Myocyte (in vitro differentiated cells): Measurements from ENCODE around the gene MTFMT. TPM values are rescaled to one million over a fixed set of nuclear protein-coding genes. Genes with fewer than 3 reads are reported as not detected.
A peak's percentile ranks its signal among the peaks of the same experiment; 100 is the strongest.
"Not testable (repeated sequence)": the region's sequence is repeated elsewhere in the genome, so short reads cannot be mapped to it uniquely, and the experiment has no call there.

Experiments
- DNase-seq: peaks from one replicate; pipeline ENCODE4 v3.0.0-alpha.2; 2012; ENCODE audit warnings: low read depth
- total RNA-seq: library from RNA; depleted of rRNA; stranded (reverse); fragments of >200 nt; gene quantifications from 2 replicates; pipeline ENCODE4 v1.2.3, GENCODE V29; 2014

The MTFMT gene
- total RNA-seq, 1 donor from 2014 or later: 24.8 TPM

DNA sequence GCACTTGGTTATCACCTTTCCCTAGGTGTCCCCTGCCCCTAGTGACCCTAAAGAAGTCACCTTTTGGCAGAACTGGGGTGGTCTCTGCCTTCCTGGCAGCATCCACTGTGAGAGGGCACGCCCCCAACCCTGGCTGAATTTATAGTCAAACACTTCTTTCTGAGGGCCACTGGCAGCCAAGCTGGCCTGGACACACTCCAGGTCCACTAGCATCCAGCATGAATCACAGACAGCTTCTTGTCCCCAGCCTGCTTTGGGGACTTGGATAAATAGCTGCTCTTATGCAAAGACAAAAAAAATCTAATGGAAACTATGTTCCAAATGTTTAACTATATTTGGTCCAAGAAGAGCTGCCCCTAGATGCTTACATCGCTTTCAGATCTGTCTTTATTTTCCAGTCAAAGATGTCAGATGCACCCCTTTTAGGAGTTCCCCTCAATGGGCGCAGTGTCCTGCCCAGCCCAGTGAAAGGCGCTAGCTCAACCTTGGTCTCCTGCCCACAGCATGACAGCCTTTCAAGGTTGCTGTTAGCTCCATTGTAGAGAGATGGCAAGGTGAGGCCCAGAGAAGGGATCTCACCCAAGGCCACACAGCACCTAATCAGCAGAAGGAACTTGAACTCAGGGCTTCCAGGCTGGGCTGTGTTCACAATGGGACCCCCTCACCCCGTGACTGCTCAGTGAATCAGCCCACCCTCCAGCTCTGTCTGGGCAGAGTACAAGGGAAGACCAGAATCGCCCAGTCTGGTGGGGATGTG lies 31.4 kb upstream of the MTFMT start:
- DNase-seq: no peak

DNA sequence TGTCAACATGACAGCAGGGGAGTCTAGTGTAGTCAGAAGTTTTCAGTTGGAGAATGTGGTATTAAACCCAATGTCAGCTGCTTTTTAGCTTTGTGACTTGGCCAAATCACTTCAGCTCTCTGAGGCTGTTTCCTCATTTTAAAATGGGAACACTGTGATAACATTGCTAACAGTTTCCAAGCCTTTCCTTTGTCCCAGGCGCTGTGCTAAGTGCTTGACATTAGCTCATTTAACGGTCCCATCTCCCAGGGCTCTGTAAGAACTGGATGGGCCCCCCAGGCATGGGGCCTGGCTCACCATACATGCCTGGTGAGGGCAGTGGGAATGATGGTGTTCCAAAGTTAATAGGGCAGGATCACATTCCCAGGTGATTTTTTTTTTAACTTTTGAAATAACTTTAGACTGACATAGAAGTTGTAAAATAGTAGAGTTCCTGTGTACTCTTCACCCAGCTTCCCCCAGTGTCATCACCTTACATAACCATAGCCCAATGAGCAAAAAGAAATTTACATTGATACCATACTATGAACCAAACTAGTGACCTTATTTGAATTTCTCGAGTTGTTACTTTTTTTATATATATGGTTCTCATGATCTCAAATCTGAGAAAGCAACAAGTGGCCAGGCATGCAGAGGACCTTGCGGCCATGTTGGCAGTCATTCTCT lies 30.6 kb upstream of the MTFMT start:
- DNase-seq: no peak

- DNase-seq: no peak
Measured at GRCh38 chr15:65059369-65059750, 29.9 kb upstream of the MTFMT start.

DNA sequence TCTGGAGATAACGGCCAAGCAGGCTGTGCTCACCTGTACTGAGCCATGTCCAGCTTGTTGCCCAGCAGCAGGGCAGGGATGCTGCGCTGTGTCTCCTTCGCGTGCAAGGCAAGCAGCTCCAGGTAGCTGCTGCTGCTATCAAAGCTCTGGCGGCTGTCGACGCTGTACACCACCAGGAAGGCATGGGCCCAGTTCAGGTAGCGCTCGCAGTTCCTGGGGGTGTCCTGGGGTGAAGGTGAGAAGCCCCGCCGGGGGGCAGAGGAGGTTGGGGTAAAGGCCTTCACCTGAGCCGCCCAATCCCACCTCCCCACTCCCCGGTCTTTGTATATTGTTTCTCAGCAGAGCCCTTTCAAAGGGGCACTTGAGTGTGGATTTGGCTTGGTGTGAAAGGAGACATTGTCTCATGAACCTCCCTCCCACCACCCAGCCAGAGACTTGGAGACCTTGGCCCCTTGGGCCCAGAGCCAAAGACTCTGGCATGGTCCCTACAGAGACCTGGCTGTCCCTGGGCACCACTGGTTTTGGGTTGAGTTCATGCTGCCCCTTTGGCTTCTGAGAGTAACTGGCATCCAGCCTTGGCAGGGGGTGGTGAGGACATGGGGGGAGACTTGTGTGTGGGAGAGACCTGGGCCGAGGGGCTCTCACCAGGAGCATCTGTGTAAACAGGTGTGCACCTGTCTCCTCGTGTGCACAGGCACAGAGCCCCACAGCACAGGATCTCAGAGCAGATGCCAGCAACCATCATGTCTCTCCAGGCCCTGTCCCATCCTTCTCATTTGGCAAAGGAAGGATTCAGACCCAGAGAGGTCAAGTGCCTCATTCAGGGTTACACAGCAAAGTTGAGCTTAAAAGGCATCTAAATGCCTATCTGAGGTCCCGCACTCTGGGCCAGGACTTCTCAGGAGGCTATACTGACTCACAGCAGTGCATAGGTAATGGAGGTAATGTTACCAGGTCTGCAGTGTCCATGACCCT lies 29.2 kb upstream of the MTFMT start:
- DNase-seq: no peak

DNA sequence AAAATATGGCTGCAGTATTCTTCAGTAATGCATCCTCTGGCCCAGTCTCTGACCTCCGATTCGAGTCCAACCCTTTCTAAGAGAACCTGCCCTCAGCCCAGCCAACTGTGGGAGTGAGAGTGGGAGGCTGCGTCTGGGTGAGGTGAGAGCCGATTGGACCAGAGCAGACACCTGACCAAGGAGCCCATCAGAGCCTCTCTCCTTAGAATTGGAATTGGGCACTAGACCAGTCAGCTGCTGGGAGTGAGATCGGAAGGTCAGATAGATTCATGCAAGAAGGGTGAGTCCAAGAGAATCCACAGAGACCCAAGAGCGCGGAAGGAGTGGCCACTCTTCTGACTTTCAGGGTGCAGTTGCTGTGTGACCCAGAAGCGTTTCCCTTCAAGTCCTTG lies 28.1 kb upstream of the MTFMT start:
- DNase-seq: no peak

DNA sequence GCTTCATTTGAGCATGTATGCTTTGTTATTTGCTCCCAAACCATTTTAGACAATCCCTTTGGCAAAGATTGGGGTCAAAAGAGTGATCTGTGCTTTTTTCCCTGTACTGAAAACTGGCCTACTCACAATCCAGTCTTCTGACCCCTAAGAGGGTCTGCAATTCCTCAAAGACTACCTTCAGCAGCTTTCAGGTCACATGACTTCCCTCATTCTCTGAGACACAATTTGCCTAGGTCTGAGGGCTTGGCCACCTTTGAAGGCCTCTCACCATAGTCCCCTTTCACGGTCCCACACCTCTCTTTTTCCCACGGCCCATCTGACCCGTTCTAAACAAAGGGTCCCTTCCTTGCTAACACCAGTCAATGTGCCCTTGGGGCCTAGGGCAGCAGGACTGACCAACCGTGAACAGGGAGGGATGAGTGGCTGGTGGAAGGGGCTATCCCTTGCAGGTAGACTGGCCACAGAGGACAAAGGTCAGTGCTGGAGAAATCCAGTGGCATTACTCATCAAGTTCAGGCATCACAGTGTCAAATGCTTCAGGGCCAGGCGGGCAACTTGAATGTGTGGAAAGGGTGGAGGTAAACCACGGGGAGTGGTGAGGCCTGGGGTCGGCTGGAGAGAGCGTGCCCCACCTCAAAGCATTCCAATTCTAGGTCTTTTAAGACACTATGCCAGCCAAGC lies 27.6 kb upstream of the MTFMT start:
- DNase-seq: peak; percentile 59

GRCh38 chr15:65056106-65056505 lies 26.7 kb upstream of the MTFMT start:
- DNase-seq: no peak

GRCh38 chr15:65055201-65055870 lies 25.9 kb upstream of the MTFMT start:
- peak; percentile 52 for DNase-seq

DNA sequence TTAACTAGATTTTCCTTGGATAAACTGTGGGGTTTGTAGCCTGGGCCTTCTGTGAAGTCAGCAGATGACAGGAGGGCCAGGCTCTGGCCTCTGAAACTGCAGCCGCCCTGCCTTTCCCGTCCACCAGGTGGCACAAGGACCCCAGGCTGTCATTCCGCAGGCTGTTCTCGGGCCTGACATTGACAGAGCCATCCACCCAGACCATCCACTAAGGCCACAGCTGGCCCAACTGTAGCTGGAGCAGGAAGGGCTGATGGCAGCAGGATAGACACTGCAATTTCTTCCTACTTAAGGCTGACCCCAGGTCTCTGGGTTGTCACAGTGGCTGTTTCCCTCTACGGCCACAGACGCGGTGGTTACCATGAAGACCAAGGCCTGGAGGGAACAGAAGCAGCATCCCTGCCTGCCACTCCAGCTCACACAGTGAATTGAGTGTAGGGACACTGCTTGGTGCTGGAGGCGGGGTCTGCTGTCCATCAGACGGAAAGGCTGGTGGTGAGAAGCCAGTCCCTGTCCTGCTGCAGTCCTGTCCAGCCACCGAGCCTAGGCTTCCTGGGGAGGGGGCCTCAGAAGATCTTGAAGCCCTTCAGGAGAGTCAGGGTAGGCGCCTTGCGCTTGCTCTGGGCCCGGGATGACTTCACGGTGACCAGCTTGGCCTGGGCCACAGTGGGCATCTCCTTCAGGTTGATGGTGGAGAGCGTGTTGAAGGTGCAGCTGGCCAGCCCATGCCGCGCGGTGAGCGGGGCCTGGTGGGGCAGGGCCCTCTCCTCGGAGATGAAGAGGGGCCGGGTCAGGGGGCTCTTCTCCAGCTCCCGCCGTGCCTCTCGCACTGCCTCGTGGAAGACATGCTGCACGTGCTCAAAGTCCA lies 25.1 kb upstream of the MTFMT start:
- peak; percentile 82 for DNase-seq

DNA sequence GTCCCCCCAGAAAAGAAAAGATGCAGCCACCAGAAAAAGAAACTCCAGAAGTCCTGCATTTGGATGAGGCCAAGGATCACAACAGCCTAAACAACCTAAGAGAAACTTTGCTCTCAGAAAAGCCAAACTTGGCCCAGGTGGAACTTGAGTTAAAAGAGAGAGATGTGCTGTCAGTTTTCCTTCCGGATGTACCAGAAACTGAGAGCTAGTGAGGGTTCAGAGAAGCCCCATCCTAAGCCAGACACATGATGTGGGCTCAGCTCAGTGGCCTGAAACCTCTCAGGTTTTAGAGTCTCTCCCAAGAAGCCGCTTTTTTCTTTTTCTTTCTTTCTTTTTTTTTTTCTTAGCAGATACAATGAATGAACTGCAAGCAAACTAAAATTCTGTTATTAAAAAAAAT lies 23.5 kb upstream of the MTFMT start:
- DNase-seq: no peak

GRCh38 chr15:65051266-65051665 lies 21.8 kb upstream of the MTFMT start:
- peak; percentile 26 for DNase-seq

DNA sequence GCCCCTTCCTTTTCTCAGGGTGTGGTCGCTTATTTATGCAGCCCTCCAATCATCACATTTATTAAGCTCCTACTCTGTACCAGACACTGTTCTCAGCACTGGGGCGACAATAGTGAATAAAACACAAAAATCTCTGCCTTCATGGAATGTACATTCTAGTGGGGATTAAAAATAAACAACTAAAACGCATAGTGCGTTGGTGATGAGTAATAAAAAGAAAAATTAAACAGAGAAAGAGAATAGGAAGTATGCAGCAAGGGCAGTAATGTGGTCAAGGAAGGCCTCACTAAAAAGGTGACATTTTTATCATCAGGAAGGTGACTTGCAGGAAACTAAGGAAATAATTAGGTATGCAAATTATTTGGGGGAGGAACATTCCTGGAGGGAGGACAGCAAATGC lies 20.8 kb upstream of the MTFMT start:
- DNase-seq: no peak

GRCh38 chr15:65049418-65049840 lies 20.0 kb upstream of the MTFMT start:
- peak; percentile 96 for DNase-seq

- DNase-seq: no peak
Measured at GRCh38 chr15:65048241-65048640, 18.8 kb upstream of the MTFMT start.

DNA sequence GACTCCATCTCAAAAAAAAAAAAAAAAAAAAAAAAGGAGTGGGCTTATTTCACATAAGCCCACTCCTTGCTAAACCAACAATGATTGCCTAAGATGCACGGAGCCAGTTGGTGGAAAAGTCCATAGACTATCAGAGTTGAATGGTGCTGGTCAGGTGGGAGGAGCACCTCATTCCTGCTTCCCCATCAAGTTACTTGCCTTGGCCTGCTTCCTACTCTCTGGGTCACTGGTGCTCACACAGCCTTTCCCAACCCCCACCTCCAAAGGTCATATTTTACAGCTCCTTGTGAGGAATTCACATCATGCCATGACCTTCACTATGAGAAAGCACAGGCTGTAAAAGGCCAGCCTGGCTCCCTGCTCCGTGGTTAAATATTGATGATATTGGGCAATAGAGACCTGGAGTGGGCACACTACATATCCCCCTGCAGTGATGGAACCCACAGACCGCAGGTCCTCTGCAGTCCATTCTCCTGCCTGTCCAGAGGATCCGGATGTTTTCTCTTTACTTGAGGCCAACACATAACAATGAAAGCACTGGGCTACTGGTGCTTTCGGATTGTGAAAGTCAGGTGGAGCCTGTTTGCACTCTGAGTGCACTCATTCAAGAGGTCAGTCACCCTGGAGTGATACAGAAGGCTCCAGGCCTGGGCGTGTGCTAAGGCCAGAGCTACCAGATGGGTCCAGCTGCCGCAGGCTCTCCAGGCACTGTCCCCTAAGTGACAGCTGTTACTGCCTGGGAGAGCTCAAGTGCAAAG lies 15.5 kb upstream of the MTFMT start, which contains the start of gene SLC51B:
Gene SLC51B, plus strand, starts transcription at position 664 of the 758 bp plus-strand sequence. CDS start 4,618 bp downstream, outside the sequence.
- peak; percentile 86 for DNase-seq

- DNase-seq: not testable (repeated sequence)
Measured at GRCh38 chr15:65044218-65044617, 14.8 kb upstream of the MTFMT start.

GRCh38 chr15:65042776-65043327 lies 13.4 kb upstream of the MTFMT start:
- no peak for DNase-seq

DNA sequence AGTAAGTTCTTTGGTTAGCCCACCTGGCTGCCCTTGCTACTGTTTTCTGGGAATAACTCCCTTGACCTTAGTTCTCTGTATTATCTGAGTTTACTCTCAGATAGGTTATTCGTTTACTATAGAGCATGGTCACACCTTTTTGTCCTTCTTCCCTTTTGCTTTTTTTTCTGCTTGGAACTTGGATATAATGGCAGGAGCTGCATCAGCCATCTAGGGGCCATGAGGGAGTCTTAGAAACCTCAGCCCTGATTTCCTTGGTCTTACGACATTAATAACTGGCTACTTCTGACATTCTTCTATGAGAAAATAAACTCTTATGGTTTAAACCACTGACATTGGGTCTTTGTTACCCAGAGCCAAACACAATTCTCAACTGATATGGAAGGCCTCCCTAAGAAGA lies 12.3 kb upstream of the MTFMT start:
- no peak for DNase-seq
